Ovary (tissue), 3 donors: ENCODE measurements around the gene MMP24OS.

Experiments used
- EP300 ChIP-seq: sonication (generic); formaldehyde crosslinking; IDR thresholded peaks from one replicate; pipeline ENCODE4 v1.6.1; 2017; ENCODE audit warnings: antibody characterized with exemption
- TF ChIP-seq, protein P1 (sequence below), 3 donors: fragments of 450-650 bp in 2 of 3; fragments of 200-600 bp in 1 of 3; IDR thresholded peaks; one replicate each; pipeline versions ENCODE4 v1.5.1 to v1.8.0; 2016 to 2022; ENCODE audit warnings: antibody characterized with exemption in 3 of 3, mild to moderate bottlenecking in 1 of 3
- donor health status: DM: no; HTN: no; CAD: no.

DNA sequence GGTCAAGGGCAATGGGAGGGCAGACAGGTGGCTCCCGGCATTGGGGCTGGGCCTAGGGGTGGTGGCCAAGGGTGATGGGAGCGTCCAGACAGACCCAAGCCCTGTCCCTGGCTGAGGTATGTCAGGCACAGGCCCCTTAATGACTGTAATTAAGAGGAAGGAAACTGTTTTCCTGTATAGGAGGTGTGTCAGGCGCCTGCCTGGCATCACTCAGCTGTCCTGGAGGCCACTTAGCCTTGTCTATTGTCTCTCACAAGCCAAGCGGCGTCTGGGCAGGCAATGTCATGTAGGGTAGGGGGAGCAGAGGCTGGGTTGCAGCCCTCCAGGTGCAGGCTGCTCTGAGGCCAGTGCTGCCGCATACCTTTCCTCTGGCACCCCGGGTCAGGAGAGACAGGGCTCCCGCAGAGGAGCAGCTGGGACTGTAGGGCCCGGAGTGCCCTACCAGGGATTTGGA, 18.2 kb upstream of the MMP24OS start:
- TF ChIP-seq, protein P1, sequence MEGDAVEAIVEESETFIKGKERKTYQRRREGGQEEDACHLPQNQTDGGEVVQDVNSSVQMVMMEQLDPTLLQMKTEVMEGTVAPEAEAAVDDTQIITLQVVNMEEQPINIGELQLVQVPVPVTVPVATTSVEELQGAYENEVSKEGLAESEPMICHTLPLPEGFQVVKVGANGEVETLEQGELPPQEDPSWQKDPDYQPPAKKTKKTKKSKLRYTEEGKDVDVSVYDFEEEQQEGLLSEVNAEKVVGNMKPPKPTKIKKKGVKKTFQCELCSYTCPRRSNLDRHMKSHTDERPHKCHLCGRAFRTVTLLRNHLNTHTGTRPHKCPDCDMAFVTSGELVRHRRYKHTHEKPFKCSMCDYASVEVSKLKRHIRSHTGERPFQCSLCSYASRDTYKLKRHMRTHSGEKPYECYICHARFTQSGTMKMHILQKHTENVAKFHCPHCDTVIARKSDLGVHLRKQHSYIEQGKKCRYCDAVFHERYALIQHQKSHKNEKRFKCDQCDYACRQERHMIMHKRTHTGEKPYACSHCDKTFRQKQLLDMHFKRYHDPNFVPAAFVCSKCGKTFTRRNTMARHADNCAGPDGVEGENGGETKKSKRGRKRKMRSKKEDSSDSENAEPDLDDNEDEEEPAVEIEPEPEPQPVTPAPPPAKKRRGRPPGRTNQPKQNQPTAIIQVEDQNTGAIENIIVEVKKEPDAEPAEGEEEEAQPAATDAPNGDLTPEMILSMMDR (IDR thresholded peaks at IDR 0.05) = no peak
- no peak for TF ChIP-seq EP300
